ENCODE measurements around the gene MSH5. TPM values are rescaled to one million over a fixed set of nuclear protein-coding genes. Genes with fewer than 3 reads are reported as not detected.

Gene MSH5
- total and polyA plus RNA-seq, 2 of the 13 experiments (the other 11 are each of a cell fraction or from before 2014, with no cell fraction given) = 10.2 to 38.7 TPM

GRCh38 chr6:31781244-31782125, 41.7 kb downstream of the MSH5 start (continued):
- TF ChIP-seq NR2F6 (IDR thresholded peaks at IDR 0.05) (peak; percentile 26; the same call in 1 of the 2 replicates), NR2F6 (CRISPR knock-in tag; IDR thresholded peaks at IDR 0.05) (no peak)

DNA sequence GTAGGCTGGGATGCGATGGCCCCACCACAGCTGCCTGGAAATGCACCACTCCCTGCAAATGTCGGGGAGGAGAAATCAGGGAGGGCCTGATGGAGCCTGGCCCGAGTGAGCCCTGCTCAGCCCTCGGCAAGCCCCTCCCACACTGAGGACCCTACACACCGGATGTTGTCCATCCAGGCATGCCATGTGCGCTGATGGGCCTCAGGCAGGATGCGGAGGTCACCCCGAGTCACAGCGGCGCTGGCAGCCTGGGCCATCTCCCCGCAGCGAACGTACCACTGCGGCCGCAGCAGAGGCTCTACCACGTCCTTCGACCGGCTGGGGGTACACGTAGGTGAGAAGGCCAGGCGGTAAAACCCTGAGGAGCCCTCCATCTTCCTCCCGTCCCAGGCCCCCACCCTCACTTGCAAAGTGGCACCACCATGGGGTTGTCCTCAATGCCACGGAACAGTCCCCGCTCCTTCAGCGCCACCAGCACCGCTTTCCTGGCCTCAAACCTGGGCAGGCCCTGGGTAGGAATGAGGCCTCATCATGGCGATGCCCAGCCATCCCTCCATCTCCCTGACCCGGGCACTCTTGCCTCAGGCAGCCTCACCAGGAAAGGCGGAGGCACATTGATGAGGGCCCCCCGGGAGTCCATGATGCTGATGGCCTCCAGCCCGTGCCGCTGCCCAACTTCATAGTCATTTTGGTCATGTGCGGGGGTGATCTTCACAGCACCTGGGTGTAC, 42.5 kb downstream of the MSH5 start:
- WGBS (ENCODE audit: low lambda C conversion rate) = 97% methylated on average over 26 of the region's 32 CpGs
- DNase-seq (ENCODE audit: low spot score) = no peak
- H3K79me2 ChIP-seq (ENCODE audit: insufficient read depth, low read length) = no peaks in the 10 kb centered on the region
- no peaks in the 10 kb centered on the region for H4K20me1 ChIP-seq (ENCODE audit: insufficient read depth, low read length)
- peaks cover 21% of the 10 kb centered on the region for H3K4me1 ChIP-seq (ENCODE audit: insufficient read depth, low read length)
- no peak overlapping the region for H3K9ac ChIP-seq (ENCODE audit: insufficient read depth, low read depth, low read length)
- ChIA-PET POLR2A (interaction anchor here (0.9 to 1.6 kb wide), 2 partner anchors 14 to 25 kb away, joined by 3 to 4 read pairs; partner anchors contain the start of genes LSM2 and VARS1), CTCF (ENCODE audit: low intra/inter-chr PET ratio, low total read pairs) (no interaction called here)
- in situ Hi-C loops (cut with HindIII; ENCODE audit: extremely low pct_ligation_motif_present, low pct_unique_long_range_greater_than_20kb) = no loop called here
- FAIRE-seq = no peak
- H3K27me3 ChIP-seq (ENCODE audit: control insufficient read depth in 1 of 2, insufficient read depth in 2 of 2, low read length in 2 of 2) = no peaks in the 10 kb centered on the region
- no peak overlapping the region for H3K4me3 ChIP-seq (replicated peaks in 1 of 3; ENCODE audit: insufficient read depth in 1 of 3, low read depth in 2 of 3, low read length in 3 of 3)
- BruUV-seq (replicated peaks) = no TSS peak
- intact Hi-C loops (cut with micrococcal nuclease; ENCODE audit: unreplicated experiment) = no loop called here
- ATAC-seq = no peak
- H3K36me3 ChIP-seq (replicated peaks in 1 of 2; ENCODE audit: control insufficient read depth in 1 of 2, insufficient read depth in 2 of 2, low read length in 2 of 2) = peaks cover 50 to 63% of the 10 kb centered on the region in 2 experiments
- H3K4me2 ChIP-seq (ENCODE audit: low read depth, low read length) = no peak overlapping the region
- no peak overlapping the region for H2AFZ ChIP-seq (ENCODE audit: low read length)
- no peak overlapping the region for H3K27ac ChIP-seq (ENCODE audit: extremely low read length, insufficient read depth, low read length)
- no peaks in the 10 kb centered on the region for H3K9me3 ChIP-seq (ENCODE audit: low read length)
- TF ChIP-seq AGO2 (optimal IDR thresholded peaks at IDR 0.05; ENCODE audit: low read depth, low read length) (peak; percentile 75), KDM5B (CRISPR knock-in tag; IDR thresholded peaks at IDR 0.05; ENCODE audit: borderline replicate concordance) (0 out of 2 replicates have a peak, but pooled peaks have one; percentile 22), ZGPAT (CRISPR knock-in tag; IDR thresholded peaks at IDR 0.05) (no peak), RBFOX2 (IDR thresholded peaks at IDR 0.05; ENCODE audit: low read depth, low read length) (peak; percentile 75), NR3C1 (CRISPR knock-in tag; IDR thresholded peaks at IDR 0.05) (no peak)

Data from HepG2 (cell line).